SK-N-SH (cell line): ENCODE measurements around the gene PMF1. TPM values are rescaled to one million over a fixed set of nuclear protein-coding genes. Genes with fewer than 3 reads are reported as not detected.

Experiments used
- CTCF ChIA-PET: fragments of 300-600, 350-600 bp; formaldehyde crosslinking; extraction: SDS; loops from one replicate; lab custom pipeline; 2021; lab: Yijun Ruan, JAX
- POLR2A ChIA-PET: fragments of 350-600 bp; sonication (Branson Sonifier 250); formaldehyde crosslinking; extraction: SDS; loops from one replicate; lab custom pipeline; 2020; ENCODE audit warnings: antibody characterized with exemption, inconsistent platforms; lab: Yijun Ruan, JAX
- DNase-seq: peaks from one replicate; pipeline ENCODE4 v3.0.0; 2012
- H2AFZ ChIP-seq: fragments of 200-600 bp; sonication (generic); 2 replicates; pipeline ENCODE4 v1.8.1; 2016; ENCODE audit warnings: antibody characterized with exemption, mild to moderate bottlenecking, low read depth
- H3F3A ChIP-seq: fragments of 200-600 bp; sonication (generic); replicated peaks from 2 replicates; pipeline ENCODE3; 2016; ENCODE audit warnings: antibody characterized with exemption, mild to moderate bottlenecking; ENCODE audit not compliant: insufficient read depth
- H3K27ac ChIP-seq, 2 experiments: fragments of 200-500 bp in 1 of 2; fragments of 200-600 bp in 1 of 2; sonication (Bioruptor generic) in 1 of 2; sonication (generic), shearing (Covaris generic) in 1 of 2; 2 replicates each; pipeline versions ENCODE4 v1.5.1 to v1.6.1; 2014 to 2016; ENCODE audit warnings: low read depth in 2 of 2, inconsistent platforms in 1 of 2, low read length in 1 of 2, mild to moderate bottlenecking in 1 of 2, mixed read lengths in 1 of 2
- H3K27me3 ChIP-seq: fragments of 200-600 bp; sonication (generic), shearing (Covaris generic); 2 replicates; pipeline ENCODE4 v1.6.1; 2016; ENCODE audit warnings: mixed run types; ENCODE audit not compliant: insufficient read depth
- H3K36me3 ChIP-seq, 2 experiments: fragments of 200-500 bp in 1 of 2; fragments of 200-600 bp in 1 of 2; sonication (Bioruptor generic) in 1 of 2; sonication (generic) in 1 of 2; replicated peaks in 1 of 2; 2 replicates each; pipeline versions ENCODE3 to v1.5.1; 2014 to 2016; ENCODE audit warnings: low read length in 1 of 2, mild to moderate bottlenecking in 1 of 2; ENCODE audit not compliant: insufficient read depth in 2 of 2, control insufficient read depth in 1 of 2
- H3K4me1 ChIP-seq, 2 experiments: fragments of 200-500 bp in 1 of 2; fragments of 200-600 bp in 1 of 2; sonication (Bioruptor generic) in 1 of 2; sonication (generic), shearing (Covaris generic) in 1 of 2; 2 replicates each; pipeline versions ENCODE4 v1.5.1 to v1.6.1; 2014 to 2016; ENCODE audit warnings: low read depth in 1 of 2, low read length in 1 of 2, mixed run types in 1 of 2; ENCODE audit not compliant: insufficient read depth in 2 of 2, control insufficient read depth in 1 of 2
- H3K4me2 ChIP-seq: fragments of 200-600 bp; sonication (generic), shearing (Covaris generic); 2 replicates; pipeline ENCODE4 v1.6.1; 2017; ENCODE audit warnings: mixed run types
- H3K4me3 ChIP-seq, 2 experiments: fragments of 200-500 bp in 1 of 2; fragments of 200-600 bp in 1 of 2; sonication (Bioruptor generic) in 1 of 2; sonication (generic), shearing (Covaris generic) in 1 of 2; 2 replicates each; pipeline versions ENCODE4 v1.5.1 to v1.8.1; 2014 to 2016; ENCODE audit warnings: low read depth in 2 of 2, inconsistent platforms in 1 of 2, low read length in 1 of 2, mild to moderate bottlenecking in 1 of 2, mixed read lengths in 1 of 2, moderate library complexity in 1 of 2
- H3K79me2 ChIP-seq: fragments of 200-600 bp; sonication (generic); 2 replicates; pipeline ENCODE4 v1.8.1; 2017; ENCODE audit warnings: mild to moderate bottlenecking; ENCODE audit not compliant: insufficient read depth
- H3K9ac ChIP-seq: fragments of 200-600 bp; sonication (generic); 2 replicates; pipeline ENCODE4 v1.6.1; 2017; ENCODE audit warnings: mixed run types
- H3K9me2 ChIP-seq: fragments of 200-600 bp; sonication (generic); 2 replicates; pipeline ENCODE4 v1.6.1; 2017; ENCODE audit warnings: mixed run types
- H3K9me3 ChIP-seq: fragments of 200-600 bp; sonication (generic); 2 replicates; pipeline ENCODE4 v1.6.1; 2017; ENCODE audit warnings: mixed run types, mild to moderate bottlenecking, moderate library complexity
- H4K20me1 ChIP-seq: fragments of 200-600 bp; sonication (generic); 2 replicates; pipeline ENCODE4 v1.6.1; 2017; ENCODE audit warnings: mild to moderate bottlenecking, mixed run types; ENCODE audit not compliant: insufficient read depth
- CHD2 ChIP-seq: fragments of 150-350 bp; IDR thresholded peaks from 2 replicates; pipeline ENCODE4 v1.6.1; 2018; ENCODE audit warnings: low read length; ENCODE audit not compliant: partially characterized antibody
- CTCF ChIP-seq: fragments of 200-600 bp; sonication (generic); IDR thresholded peaks from 2 replicates; pipeline ENCODE4 v1.6.1; 2017; ENCODE audit warnings: antibody characterized with exemption, mild to moderate bottlenecking, moderate library complexity
- ELF1 ChIP-seq: IDR thresholded peaks from 2 replicates; pipeline ENCODE4 v1.4.0; 2012
- EP300 ChIP-seq, 2 experiments: IDR thresholded peaks; 2 replicates each; pipeline versions ENCODE4 v1.4.0 to v1.6.1; 2012; ENCODE audit warnings: borderline replicate concordance in 1 of 2, low read depth in 1 of 2, low read length in 1 of 2
- EZH2phosphoT487 ChIP-seq: fragments of 200-600 bp; sonication (generic); IDR thresholded peaks from 2 replicates; pipeline ENCODE4 v1.6.1; 2017; ENCODE audit warnings: low read depth, mixed run types, mild to moderate bottlenecking, antibody characterized with exemption, moderate library complexity, borderline replicate concordance
- FOSL2 ChIP-seq: IDR thresholded peaks from 2 replicates; pipeline ENCODE4 v1.4.0; 2012; ENCODE audit warnings: low read depth, mild to moderate bottlenecking, moderate library complexity, borderline replicate concordance
- FOXM1 ChIP-seq: IDR thresholded peaks from 2 replicates; pipeline ENCODE4 v1.4.0; 2012; ENCODE audit warnings: low read depth, mild to moderate bottlenecking
- GABPA ChIP-seq: IDR thresholded peaks from 2 replicates; pipeline ENCODE4 v1.4.0; 2012; ENCODE audit warnings: low read depth, mild to moderate bottlenecking
- MAX ChIP-seq: IDR thresholded peaks from 2 replicates; pipeline ENCODE4 v1.4.0; 2012; ENCODE audit warnings: low read depth
- MEF2A ChIP-seq: IDR thresholded peaks from 2 replicates; pipeline ENCODE4 v1.4.0; 2012; ENCODE audit warnings: low read depth, borderline replicate concordance
- MXI1 ChIP-seq: IDR thresholded peaks from 2 replicates; pipeline ENCODE4 v1.6.1; 2012; ENCODE audit warnings: mild to moderate bottlenecking, low read depth, low read length, improper control_type of control experiment
- NFIC ChIP-seq: IDR thresholded peaks from 2 replicates; pipeline ENCODE4 v1.4.0; 2012; ENCODE audit warnings: borderline replicate concordance
- RAD21 ChIP-seq: IDR thresholded peaks from 2 replicates; pipeline ENCODE4 v1.6.1; 2012; ENCODE audit warnings: mild to moderate bottlenecking, low read length
- REST ChIP-seq: IDR thresholded peaks from 2 replicates; pipeline ENCODE4 v1.6.1; 2012; ENCODE audit warnings: mild to moderate bottlenecking, low read depth, low read length, moderate library complexity
- RFX5 ChIP-seq: IDR thresholded peaks from 2 replicates; pipeline ENCODE4 v1.6.1; 2012; ENCODE audit warnings: mild to moderate bottlenecking, improper control_type of control experiment, low read length
- SMC3 ChIP-seq: IDR thresholded peaks from 2 replicates; pipeline ENCODE4 v1.6.1; 2012; ENCODE audit warnings: low read depth, low read length, improper control_type of control experiment
- TAF1 ChIP-seq: IDR thresholded peaks from 2 replicates; pipeline ENCODE4 v1.6.1; 2012; ENCODE audit warnings: low read depth, mild to moderate bottlenecking, low read length, moderate library complexity, borderline replicate concordance
- TCF12 ChIP-seq: IDR thresholded peaks from 2 replicates; pipeline ENCODE4 v1.4.0; 2012
- TEAD4 ChIP-seq: IDR thresholded peaks from 2 replicates; pipeline ENCODE4 v1.4.0; 2012; ENCODE audit warnings: mild to moderate bottlenecking, borderline replicate concordance; ENCODE audit not compliant: insufficient read depth
- USF2 ChIP-seq: fragments of 150-350 bp; IDR thresholded peaks from 2 replicates; pipeline ENCODE4 v1.6.1; 2017; ENCODE audit warnings: antibody characterized with exemption, low read length, low read depth, borderline replicate concordance
- YY1 ChIP-seq: IDR thresholded peaks from 2 replicates; pipeline ENCODE4 v1.4.0; 2012; ENCODE audit warnings: low read depth, mild to moderate bottlenecking
- ZBTB33 ChIP-seq: IDR thresholded peaks from 2 replicates; pipeline ENCODE4 v1.4.0; 2012; ENCODE audit warnings: low read depth, borderline replicate concordance
- WGBS: methylation state at CpG from one replicate; pipeline ENCODE4 v1.1.6; 2017; ENCODE audit warnings: low lambda C conversion rate; 5-methylcytosine and 5-hydroxymethylcytosine counted together
- polyA plus RNA-seq, 3 experiments: library from polyadenylated mRNA; depleted of rRNA; stranded (reverse); fragments of >200 nt; gene quantifications; 2 replicates each; pipeline ENCODE4 v1.2.3, GENCODE V29; 2012
- TF ChIP-seq, protein P1 (sequence below): IDR thresholded peaks from 2 replicates; pipeline ENCODE4 v1.4.0; 2012; ENCODE audit warnings: low read depth, borderline replicate concordance

The PMF1 gene
- polyA plus RNA-seq, 1 of the 3 experiments (the other 2 are of a cell fraction): 89.5 TPM

DNA sequence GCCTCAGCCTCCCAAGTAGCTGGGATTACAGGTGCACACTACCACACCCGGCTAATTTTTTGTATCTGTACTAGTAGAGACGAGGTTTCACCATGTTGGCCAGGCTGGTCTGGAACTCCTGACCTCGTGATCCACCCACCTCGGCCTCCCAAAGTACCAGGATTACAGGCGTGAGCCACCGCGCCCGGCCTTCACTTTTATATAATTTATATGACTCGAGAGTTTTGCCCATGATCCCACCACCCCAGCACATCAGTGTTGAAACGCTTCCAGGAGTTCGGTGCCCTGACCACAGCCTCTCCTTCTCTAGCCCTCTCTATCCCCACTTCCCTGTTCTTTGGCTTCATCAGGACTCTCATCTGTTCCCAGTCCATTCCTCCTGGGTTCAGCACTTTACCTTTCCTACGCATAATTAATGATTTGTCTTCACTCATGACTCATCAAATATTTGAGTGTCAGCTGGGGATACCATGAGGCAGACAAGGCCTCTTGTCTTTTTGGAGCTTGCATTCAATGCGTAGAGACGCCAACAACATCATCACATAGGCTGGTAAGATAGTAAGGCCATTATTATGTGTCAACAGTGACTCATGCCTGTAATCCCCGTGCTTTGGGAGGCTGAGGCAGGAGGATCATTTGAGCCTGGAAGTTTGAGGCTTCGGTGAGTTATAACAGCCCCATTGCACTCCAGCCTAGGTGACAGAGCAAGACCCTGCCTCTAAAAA, 1.4 kb downstream of the PMF1 start:
- no peaks in the 10 kb centered on the region for H4K20me1 ChIP-seq
- ChIA-PET CTCF (interaction anchor here (1.2 to 3.6 kb wide), 8 partner anchors 11 to 106 kb away, joined by 3 to 44 read pairs (median 6); no protein-coding TSS in a partner anchor), POLR2A (interaction anchor here (0.6 to 1.9 kb wide), 4 partner anchors 14 to 235 kb away, joined by 3 to 17 read pairs (median 4); no protein-coding TSS in a partner anchor)
- H3K4me1 ChIP-seq: peaks cover 7 to 8% of the 10 kb centered on the region in 2 experiments; a peak in 2 of 4 replicates
- no peaks in the 10 kb centered on the region for H3K9me2 ChIP-seq
- H2AFZ ChIP-seq: no peak overlapping the region
- 58% methylated on average over 16 of the region's 16 CpGs for WGBS
- H3K9me3 ChIP-seq: no peaks in the 10 kb centered on the region
- peak overlapping the region; percentile 92; the same call in 1 of the 2 replicates for H3K4me2 ChIP-seq
- H3K79me2 ChIP-seq: peaks cover 20% of the 10 kb centered on the region
- H3K36me3 ChIP-seq: peaks cover 6 to 24% of the 10 kb centered on the region in 2 experiments
- peaks cover 31% of the 10 kb centered on the region for H3F3A ChIP-seq
- H3K27ac ChIP-seq: peak overlapping the region; percentile 2 to 94; a peak in 2 of 4 replicates
- no peaks in the 10 kb centered on the region for H3K27me3 ChIP-seq
- no peak for DNase-seq
- H3K9ac ChIP-seq: peak overlapping the region; percentile 85; the same call in 1 of the 2 replicates
- peak overlapping the region; percentile 67 to 70; a peak in 3 of 4 replicates for H3K4me3 ChIP-seq
- TF ChIP-seq REST (no peak), RFX5 (no peak), TCF12 (peak; percentile 83), NFIC (peak; percentile 8; the same call in 1 of the 2 replicates), USF2 (no peak), EZH2phosphoT487 (no peak), MAX (peak; percentile 82), TAF1 (no peak), SMC3 (no peak), CHD2 (no peak), FOXM1 (no peak), ZBTB33 (no peak), YY1 (no peak), ELF1 (no peak), MEF2A (no peak), GABPA (no peak), MXI1 (no peak), FOSL2 (peak; percentile 73), RAD21 (no peak), EP300 (IDR thresholded peaks at IDR 0.05; ENCODE audit: borderline replicate concordance in 1 of 2, low read depth in 1 of 2, low read length in 1 of 2) (peak in 1 of 2 experiments; percentile 43; a peak in 1 of 4 replicates), TEAD4 (no peak), CTCF (no peak)
- TF ChIP-seq, protein P1, sequence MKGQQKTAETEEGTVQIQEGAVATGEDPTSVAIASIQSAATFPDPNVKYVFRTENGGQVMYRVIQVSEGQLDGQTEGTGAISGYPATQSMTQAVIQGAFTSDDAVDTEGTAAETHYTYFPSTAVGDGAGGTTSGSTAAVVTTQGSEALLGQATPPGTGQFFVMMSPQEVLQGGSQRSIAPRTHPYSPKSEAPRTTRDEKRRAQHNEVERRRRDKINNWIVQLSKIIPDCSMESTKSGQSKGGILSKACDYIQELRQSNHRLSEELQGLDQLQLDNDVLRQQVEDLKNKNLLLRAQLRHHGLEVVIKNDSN: no peak
